Middle frontal gyrus (tissue), 1 donor: ENCODE results near the gene YWHAG.
"Not testable (repeated sequence)": the region's sequence is repeated elsewhere in the genome, so short reads cannot be mapped to it uniquely, and the experiment has no call there.

Source experiments
- DNase-seq: peaks from one replicate; pipeline ENCODE4 v3.0.0-alpha.2; 2015; ENCODE audit warnings: low spot score; ENCODE audit errors: extremely low spot score

The YWHAG gene

DNA sequence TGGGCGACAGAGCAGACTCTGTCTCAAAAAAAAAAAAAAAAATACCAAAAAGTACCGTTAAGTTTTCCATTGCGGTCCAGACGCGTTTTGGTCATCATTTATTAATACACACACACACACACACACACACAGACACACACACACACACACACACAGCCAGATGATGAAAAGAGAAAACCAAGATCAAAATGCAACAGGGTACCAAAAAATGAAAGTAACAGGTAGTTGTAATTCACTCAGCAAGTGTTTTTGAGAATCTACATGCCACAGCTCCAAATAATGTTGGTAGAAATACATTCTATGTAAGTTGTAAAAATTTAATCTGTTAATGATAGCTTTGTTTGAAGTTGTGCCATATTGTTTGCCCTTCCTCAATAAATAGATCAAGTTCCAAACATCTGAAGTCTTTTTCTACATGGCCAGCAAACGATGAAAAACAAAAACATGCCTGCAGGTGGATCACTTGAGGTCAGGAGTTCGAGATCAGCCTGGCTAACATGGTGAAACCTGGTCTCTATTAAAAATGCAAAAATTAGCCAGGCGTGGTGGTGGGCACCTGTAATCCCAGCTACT, 9.4 kb downstream of the YWHAG start:
- no peak for DNase-seq

DNA sequence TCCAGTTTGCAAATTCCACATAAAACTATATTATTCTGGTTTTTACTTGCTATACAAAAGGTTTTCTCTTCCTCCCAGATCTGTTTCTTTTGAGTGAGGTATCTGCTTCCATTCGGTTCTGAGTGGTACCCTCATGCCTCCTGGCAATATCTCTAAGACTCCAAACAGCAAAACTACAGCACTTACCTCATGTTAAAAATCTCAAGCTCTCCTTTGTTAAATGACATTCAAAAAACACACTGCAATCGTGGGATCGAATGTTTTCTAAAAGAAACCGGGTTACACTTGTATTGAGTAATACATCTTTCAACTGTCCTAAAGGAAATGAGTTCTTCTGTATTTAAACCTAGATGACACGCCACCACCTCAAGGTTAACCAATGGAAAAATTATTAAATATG, 11.1 kb downstream of the YWHAG start:
- no peak for DNase-seq

DNA sequence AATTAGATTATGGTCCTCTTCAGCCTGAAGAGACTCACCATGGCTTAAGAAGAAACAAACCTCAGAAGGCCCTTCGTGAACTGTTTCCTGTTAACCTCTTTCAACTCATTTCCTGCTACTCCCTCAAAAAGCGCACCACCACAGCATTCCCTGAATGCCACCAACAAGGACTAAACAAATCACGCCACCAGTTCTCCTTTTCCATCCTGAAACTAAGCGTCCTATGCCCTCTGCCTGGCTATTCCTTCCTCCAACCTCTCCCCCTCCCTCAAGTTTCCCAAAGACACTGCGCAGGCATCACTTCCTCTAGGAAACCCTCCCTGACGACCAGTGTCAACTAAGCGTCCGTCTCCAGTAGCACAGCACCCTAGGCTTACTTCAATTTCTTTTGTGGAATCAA, 12.0 kb downstream of the YWHAG start:
- DNase-seq = no peak

DNA sequence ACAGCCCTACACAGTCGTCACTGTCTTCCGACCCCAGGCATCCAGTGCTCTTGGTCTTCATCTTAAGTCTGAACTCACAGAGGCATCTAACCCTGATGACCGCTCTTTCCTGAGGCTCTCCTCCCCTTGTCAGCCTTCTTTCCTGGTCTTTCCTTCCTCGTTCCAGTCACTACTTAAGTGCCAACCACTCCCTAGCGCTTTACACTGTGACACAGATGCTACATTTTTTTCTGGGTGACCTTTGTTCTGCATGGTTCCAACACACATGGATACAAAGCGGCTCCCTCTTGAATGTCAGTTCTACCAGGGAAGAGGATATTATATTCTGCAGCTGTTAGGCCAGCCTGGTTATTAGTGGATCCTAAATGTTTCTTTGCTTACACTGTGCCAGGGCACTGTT, 12.7 kb downstream of the YWHAG start:
- DNase-seq = no peak

DNA sequence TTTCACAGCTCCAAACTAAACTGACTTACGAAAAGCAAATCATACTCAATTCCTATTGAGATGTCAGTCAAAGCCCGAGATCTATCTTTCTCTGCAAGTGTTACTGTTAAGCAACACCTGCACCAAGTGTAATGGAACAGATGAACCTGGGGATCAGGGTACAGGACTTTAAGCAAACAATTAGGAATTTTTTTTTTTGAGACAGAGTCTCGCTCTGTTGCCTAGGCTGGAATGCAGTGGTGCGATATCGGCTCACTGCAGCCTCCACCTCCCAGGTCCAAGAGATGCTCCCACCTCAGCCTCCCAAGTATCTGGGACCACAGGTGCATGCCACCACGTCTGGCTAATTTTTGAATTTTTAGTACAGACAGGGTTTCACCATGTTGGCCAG, 14.9 kb downstream of the YWHAG start:
- no peak for DNase-seq

DNA sequence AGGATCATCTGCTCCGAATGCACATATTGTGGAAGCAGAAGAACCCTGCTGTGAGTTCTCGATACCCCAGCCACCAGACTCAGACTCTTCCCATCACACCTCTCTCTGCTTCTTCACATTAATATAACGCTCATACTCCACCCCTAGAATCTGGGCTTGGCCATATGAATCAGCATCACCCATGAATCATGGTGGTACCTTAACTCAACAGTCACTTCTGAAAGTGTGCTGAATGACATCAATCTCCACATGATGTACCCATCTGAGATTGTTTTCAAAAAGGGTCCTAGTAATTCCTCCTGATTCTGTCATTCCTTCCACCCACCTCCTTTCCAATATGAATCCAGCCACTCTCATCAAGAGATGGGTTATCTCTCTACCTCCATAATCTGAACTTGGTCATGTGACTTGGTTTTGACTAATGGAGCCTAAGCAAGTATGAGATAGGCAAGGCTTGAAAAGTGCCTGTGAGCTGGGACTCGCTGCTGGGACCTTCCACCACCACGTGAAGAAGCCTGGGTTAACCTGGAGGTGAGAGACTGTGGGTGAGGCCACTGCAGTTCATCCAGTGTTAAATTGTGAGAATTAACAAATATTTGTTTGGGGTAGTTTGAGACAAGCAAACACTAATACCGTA, 15.4 kb downstream of the YWHAG start:
- DNase-seq = no peak

DNA sequence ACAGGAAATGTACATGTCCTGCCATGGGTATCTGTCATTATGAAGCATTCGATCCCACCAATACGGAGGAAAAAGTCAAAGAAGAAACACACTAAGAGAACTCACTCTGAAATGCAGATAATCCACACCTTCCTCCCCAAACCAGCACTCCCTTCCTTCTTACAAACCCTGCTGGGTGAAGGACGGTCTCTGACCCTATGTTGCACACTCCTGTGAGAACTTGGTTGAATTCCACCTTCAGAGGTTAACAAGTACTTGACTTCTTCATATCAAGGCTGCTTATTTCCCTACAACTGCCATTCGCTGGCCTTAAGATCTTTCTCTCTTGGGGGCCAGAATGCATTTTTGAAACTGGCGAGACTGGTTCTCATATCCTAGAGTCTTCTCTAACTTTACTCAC, 16.6 kb downstream of the YWHAG start:
- no peak for DNase-seq

DNA sequence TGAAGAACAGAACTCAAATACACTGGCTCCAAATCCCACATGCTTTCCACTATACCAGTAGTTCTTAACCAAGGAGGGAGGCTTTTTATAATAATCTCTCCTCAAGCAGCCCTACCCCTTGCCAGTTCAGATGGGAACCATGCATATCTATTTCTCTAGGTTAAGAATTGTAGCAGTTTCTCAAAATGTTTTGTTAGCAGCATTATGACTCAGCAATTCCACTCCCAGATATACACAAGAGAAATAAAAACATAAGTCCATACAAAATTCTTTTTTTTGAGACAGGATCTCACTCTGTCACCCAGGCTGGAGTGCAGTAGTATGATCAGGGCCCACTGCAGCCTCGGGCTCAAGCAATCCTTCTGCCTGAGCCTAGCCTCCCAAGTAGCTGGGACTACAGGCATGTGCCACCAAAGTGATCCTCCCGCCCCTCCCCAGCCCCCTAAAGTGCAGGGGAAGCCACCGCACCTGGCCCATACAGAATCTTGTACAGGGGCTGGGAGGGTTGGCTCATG, 18.1 kb downstream of the YWHAG start:
- no peak for DNase-seq

DNA sequence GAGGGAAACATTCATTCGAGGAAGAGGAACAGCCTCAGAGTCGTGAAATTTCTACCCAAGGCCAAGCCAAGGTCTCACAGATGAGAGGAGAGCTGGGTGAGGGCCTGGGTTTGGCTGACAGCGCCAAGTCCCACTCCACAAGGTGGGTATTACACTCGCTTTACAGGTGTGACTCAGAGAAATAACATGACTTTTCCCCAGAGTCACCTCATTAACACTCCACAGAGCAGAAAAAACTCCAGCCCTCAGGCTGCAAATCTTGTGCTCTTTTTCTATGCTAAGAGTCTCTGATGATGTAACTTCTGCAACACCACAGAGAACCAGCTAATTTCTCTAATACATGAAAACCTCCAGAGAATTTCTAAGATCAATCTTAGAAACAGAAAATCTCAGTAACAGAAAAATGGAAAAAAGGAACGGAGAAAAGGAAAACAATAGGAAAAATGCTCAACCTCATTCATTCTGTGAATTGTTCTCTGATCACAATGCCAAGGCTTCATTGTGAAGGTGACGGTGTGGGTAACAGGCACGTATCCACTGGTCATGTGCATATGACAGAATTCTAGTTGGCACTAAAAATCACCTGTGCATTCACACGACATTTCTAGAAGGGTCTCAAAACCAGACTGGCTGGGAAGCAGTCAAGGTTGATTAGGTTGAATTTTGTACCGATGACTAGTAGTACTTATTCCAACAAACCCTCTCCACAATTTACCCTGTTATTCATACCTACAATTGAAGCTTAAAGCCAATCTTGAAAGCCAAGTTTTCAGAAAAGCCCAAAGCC, 20.3 kb downstream of the YWHAG start:
- DNase-seq = no peak

DNA sequence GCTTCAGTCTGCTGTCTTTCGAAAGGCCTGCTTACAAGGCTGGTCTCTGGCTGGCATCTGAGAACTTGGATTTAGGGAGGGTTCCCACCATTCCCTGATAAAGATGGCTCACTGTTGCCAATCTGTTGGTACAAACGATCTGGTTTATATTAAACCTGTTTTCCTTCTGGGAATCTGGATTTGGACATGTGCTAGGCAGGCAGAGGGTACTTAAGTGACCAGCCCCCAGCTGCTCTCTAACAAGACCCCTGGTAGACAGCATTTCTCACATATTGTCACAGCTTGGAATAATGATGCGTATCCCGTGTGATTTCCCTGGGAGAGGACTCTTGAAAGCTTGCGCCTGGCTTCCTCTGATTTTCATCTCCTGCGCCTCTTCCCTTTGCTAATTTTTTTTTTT, 21.6 kb downstream of the YWHAG start:
- DNase-seq = no peak

DNA sequence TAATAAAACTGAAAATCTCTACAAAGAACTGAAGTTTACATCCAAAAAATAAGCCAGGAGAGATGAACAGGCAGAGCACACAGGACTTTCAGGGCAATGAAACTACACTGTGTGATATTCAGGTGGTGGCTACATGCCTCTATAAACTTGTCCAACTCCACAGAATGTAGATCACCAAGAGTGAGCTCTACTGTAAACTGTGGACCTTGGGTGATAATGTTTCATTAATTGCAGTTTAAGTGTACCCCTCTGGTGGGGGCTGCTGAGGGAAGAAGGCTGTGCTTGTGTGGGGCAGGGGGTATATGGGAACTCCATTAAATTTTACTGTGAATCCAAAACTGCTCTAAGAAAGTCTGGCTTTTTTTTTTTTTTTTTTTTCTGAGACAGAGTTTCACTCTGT, 22.7 kb downstream of the YWHAG start:
- no peak for DNase-seq

DNA sequence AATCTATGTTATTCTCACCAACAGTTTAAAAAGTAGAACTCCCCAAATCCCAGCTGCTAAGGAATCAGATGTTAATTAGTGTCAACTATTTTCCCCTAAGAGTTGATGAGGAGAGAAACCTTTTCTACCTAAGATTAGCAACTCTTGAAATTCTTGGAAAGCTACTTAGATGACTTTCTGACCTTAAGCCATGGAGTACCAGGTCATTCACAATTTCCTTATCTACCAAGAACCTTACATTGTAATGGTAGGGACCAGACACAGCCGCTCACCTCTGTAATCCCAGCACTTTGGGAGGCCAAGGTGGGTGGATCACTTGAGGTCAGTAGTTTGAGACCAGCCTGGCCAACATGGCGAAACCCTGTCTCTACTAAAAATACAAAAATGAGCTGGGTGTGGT, 23.4 kb downstream of the YWHAG start:
- not testable (repeated sequence) for DNase-seq

DNA sequence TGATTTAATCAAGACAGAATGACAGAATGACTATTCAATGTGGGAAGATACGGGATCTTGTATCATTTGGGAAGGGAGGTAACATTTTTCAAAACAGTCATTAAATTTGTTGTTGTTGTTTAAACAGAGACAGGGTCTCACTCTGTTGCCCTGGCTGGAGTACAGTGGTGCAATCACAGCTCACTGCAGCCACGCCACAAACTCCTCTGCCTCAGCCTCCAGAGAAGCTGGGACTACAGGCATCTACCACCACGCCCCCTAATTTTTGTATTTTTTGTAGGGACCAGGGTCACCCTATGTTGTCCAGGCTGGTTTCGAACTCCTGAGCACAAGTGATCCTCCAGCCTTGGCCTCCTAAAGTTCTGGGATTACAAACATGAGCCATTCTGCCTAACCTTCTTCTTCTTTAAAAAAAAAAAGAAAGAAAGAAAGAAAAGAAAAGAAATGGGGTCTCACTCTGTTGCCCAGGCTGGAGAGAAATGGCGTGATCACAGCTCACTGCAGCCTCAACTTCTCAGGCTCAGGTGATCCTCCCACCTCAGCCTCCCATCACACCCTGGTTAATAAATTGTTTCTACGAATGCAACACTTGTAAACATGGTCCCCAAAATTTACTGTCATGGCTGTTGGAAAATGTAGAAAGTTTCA, 24.3 kb downstream of the YWHAG start:
- no peak for DNase-seq

DNA sequence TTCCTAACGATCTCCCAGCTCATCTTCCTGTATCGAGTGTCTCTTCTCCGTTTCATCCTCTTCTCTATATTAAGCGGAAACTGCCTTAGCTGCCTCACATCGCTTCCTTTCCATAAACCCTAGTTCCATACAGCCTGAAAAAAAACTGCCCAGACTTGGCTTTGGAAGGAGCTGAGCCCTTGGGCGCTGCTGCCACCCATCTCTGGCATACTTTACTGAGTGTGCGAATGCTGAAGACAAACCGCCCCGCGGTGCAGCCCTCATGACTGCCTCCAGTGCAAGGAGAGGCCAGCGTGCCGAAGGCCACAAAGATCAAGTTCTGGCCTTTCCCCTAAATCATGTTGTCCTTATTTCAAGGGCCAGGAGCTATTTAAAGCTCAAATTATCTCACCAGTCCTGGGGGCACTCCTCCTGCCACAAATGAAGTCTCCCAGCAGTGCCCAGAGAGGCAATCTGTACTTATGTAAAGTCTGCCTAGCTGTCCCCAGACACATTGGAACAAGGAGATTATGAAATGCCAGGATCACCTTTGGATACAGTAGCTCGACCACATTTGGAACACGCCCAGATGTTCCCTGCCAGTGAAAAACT, 25.2 kb downstream of the YWHAG start:
- DNase-seq = no peak

DNA sequence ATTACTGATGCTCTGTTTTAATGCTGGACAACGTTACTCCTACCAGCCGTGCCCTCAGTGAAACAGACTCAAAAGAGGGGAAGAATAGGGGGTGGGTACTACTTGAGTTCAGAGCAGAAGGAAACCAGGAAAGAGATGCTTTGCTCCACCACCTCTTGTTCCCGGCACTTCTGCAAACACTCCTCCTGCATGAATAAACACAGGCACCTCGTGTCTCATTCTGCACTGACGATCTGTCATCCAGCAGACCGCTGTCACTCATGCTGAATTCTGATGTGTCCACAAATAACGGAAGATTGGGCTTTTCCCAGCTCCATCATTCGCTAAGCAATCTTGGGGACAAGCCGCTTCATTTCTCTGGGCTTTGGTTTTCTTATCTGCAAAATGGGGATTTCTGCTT, 26.7 kb downstream of the YWHAG start:
- DNase-seq = no peak

DNA sequence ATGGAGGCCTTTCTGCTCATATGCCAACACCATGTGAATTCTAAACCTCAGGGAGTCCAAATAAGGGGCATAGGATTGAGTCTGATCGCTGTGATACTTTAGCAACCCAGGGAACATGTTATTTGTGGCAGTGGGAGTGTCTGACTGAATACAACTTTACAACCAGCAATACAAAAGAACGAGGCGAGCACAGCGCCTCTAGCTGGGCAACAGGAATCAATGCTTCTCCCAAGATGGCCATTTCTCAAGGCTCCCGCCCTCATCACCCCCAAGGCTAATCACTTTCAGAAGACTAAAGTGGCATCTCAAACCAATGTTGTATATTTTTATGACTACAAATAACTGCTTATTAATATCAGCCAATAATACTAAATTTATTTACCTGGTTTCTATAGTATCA, 28.1 kb downstream of the YWHAG start:
- no peak for DNase-seq

DNA sequence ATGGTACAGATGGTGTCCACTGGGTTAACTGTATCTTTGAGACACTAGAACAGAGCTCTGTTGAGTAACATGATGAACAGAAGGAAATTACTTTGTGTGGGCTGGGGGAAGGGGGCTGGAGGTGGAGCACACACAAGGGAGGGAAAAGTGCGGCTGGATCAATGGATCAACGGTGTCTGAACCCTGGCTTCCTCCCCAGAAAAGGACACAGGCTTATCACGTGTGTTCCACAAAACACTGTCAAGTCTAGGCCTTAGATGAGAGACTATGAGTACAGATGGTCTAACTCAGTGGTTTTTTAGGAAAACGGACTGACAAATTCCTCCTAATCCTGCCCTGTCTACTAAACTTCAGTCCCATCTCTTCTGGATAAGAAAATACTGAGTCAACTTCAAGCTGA, 28.5 kb downstream of the YWHAG start:
- no peak for DNase-seq

DNA sequence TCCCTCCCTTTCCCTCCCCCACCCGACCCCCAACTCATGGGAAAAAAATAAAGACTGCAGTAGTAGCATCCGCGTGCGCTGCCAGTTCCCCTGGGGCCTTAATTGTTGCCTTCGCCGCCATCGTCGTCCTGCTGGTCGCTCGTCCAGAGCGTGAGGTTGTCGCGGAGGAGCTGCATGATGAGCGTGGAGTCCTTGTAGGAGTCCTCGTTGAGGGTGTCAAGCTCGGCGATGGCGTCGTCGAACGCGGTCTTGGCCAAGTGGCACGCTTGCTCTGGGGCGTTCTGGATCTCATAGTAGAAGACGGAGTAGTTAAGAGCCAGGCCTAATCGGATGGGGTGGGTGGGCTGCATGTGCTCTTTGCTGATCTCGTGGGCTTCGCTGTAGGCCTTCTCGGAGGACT, 29.3 kb downstream of the YWHAG start:
- no peak for DNase-seq

DNA sequence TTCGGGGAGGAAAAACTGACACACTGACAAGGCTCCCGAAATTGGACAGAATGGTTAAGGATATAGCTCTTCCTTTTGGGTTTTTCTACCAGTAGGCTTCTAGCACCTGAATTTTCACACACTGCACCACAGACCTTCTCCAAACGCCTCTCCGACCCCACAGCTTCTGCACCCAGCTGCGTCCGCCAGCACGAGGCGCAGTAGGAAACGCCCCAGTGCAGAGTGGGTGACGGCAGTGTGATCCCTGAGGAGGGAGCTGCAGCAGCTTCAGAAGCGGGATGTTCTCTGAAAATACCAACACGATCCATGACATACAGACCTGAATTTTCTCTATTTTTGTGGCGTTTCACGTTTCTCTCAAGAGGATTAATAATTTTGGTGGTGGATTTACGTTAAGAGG, 30.4 kb downstream of the YWHAG start:
- DNase-seq = no peak

DNA sequence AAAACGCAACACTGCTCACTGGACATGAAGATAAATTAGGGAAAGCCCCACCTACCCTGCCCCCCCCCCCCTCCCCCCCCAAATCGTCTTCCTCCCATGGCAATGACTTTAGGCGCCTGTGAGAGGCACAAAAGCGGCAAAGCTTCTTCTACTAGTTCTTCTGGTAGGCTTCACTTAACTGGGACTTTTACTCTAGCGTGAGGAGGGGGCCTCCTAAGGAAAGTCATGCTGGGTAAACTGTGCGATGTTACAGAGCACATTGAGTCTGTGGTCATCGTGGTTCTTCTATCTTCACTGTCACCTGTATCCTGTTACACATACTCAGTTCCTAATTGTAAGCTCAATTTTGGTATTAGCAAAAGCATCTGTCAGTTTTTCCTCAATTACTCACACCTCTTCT, 31.2 kb downstream of the YWHAG start:
- DNase-seq = no peak

DNA sequence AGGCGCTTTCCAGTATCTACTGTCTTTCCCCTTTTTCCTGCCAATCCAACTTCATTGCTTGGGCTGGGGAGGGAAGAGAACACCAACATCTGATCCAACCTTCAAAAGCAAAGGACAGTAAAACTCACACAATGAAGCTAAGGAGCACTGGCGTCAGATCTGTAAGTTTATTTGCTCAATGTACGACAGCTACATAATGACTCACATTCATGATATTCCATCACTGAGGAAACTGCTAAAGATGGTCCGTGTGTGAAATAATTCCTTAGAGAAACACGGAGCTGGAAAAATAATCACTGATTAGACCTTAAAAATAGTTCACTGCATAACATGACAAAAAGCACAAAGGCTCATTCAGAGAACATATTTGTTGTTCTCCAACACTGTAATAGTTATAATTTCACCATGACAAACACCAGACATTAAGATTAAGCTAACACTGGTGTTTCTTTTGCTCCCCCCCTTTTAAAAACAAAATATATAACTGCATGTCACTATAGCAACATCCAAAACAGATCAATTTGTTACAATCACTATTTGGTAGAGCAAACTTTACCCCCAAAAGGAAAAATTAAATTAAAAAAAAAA, 32.1 kb downstream of the YWHAG start:
- no peak for DNase-seq
